Frontal cortex (tissue), 4 donors: ENCODE results near the gene RPS3A. TPM values are rescaled to one million over a fixed set of nuclear protein-coding genes. Genes with fewer than 3 reads are reported as not detected.
"Not testable (repeated sequence)": the region's sequence is repeated elsewhere in the genome, so short reads cannot be mapped to it uniquely, and the experiment has no call there.

ENCODE experiments used
- DNase-seq, 2 donors: peaks; one replicate each; pipeline ENCODE4 v3.0.0; 2012; ENCODE audit warnings: low spot score in 2 of 2
- FAIRE-seq: peaks from 2 replicates; lab custom pipeline; 2012; peaks lifted over from hg19 to GRCh38; lab: Jason Lieb, UNC
- total RNA-seq: library from RNA; depleted of rRNA; stranded (reverse); fragments of >200 nt; gene quantifications from one replicate; pipeline ENCODE4 v1.2.3, GENCODE V29; 2014
- donor health status: control.
- donor health status: control.
- donor health status: control.

Gene RPS3A
- 4,290 TPM for total RNA-seq

- DNase-seq (peak; percentile 87 to 93), FAIRE-seq (peak; percentile 77)
These were observed at the start of gene RPS3A for GRCh38 chr4:151099229-151099975. RPS3A (plus strand) TSS chr4:151099628; CDS start chr4:151099653, 25 bp downstream.

GRCh38 chr4:151052785-151053184 is 46.6 kb upstream of the RPS3A start:
- DNase-seq (no peak), FAIRE-seq (no peak)

GRCh38 chr4:151055539-151055938 is 43.9 kb upstream of the RPS3A start:
- DNase-seq, result no peak
- FAIRE-seq, result no peak

- FAIRE-seq, DNase-seq: not testable (repeated sequence)
These were observed 36.3 kb upstream of the RPS3A start for GRCh38 chr4:151063143-151063542.

GRCh38 chr4:151067316-151067970 is 32.0 kb upstream of the RPS3A start:
- FAIRE-seq (no peak), DNase-seq (no peak)

GRCh38 chr4:151074416-151074916 is 25.0 kb upstream of the RPS3A start:
- FAIRE-seq, result no peak
- DNase-seq, result no peak

- DNase-seq, FAIRE-seq: not testable (repeated sequence)
These were observed 21.4 kb upstream of the RPS3A start for GRCh38 chr4:151077978-151078377.

- DNase-seq, result no peak
- FAIRE-seq, result no peak
These were observed 12.0 kb upstream of the RPS3A start for GRCh38 chr4:151087467-151087866.

- DNase-seq (no peak), FAIRE-seq (no peak)
These were observed 8.4 kb upstream of the RPS3A start for GRCh38 chr4:151091047-151091446.

- DNase-seq (no peak), FAIRE-seq (no peak)
These were observed 6.9 kb upstream of the RPS3A start for GRCh38 chr4:151092488-151092887.

- DNase-seq (no peak), FAIRE-seq (no peak)
These were observed 6.2 kb upstream of the RPS3A start for GRCh38 chr4:151093203-151093602.

- FAIRE-seq (no peak), DNase-seq (no peak)
These were observed 5.1 kb upstream of the RPS3A start for GRCh38 chr4:151094290-151094751.

- DNase-seq, result no peak
- no peak for FAIRE-seq
These were observed 4.3 kb upstream of the RPS3A start for GRCh38 chr4:151095142-151095541.

- FAIRE-seq (no peak), DNase-seq (no peak)
These were observed 1.7 kb upstream of the RPS3A start for GRCh38 chr4:151097759-151098158.

- no peak for FAIRE-seq
These were observed 524 bp upstream of the RPS3A start for GRCh38 chr4:151098979-151099228.

GRCh38 chr4:151099976-151100417 is 569 bp downstream of the RPS3A start:
- no peak for DNase-seq
- no peak for FAIRE-seq

More at GRCh38 chr4:151098979-151099228, 524 bp upstream of the RPS3A start:
- no peak for DNase-seq

GRCh38 chr4:151100531-151100930 is 1.1 kb downstream of the RPS3A start:
- DNase-seq, result no peak
- no peak for FAIRE-seq

GRCh38 chr4:151103758-151104157 is 4.3 kb downstream of the RPS3A start:
- no peak for FAIRE-seq

GRCh38 chr4:151104621-151105020 is 5.2 kb downstream of the RPS3A start:
- FAIRE-seq (no peak), DNase-seq (no peak)

More at GRCh38 chr4:151103758-151104157, 4.3 kb downstream of the RPS3A start:
- DNase-seq, result no peak

GRCh38 chr4:151105454-151106032 is 6.1 kb downstream of the RPS3A start:
- DNase-seq (no peak), FAIRE-seq (no peak)

GRCh38 chr4:151107063-151107462 is 7.6 kb downstream of the RPS3A start:
- no peak for FAIRE-seq
- DNase-seq, result no peak
